ENCODE results near the gene CD8B2. TPM values are rescaled to one million over a fixed set of nuclear protein-coding genes. Genes with fewer than 3 reads are reported as not detected.
"Not testable (repeated sequence)": the region's sequence is repeated elsewhere in the genome, so short reads cannot be mapped to it uniquely, and the experiment has no call there.

CD8B2 gene
- total RNA-seq, 1 donor = 0.73 TPM

DNA sequence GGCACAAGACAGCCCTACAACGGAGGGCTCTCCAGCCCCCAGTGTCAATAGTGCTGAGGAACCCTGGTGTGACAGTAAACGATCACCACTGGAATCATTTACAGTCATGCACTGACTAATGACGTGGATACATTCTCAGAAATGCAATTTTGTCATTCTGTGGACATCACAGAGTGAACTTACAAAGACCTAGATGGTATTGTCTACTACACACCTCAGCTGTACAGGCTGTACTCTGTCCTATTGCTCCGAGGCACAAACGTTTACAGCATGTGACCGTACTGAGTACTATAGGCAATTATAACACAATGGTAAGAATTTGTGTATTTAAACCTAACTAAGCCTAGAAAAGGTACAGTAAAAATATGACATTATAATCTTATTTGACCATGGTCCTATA, 67.2 kb downstream of the CD8B2 start:
- Histone ChIP-seq H3K4me3 (ENCODE audit: low read length) (no peak overlapping the region), H3K9me3 (ENCODE audit: low read depth, low read length) (no peaks in the 10 kb centered on the region), H3K27me3 (ENCODE audit: insufficient read depth, low read length) (no peaks in the 10 kb centered on the region), H3K4me1 (ENCODE audit: insufficient read depth, low read length) (no peaks in the 10 kb centered on the region)

GRCh38 chr2:106555053-106555452, 67.9 kb downstream of the CD8B2 start:
- H3K4me1 ChIP-seq (ENCODE audit: insufficient read depth, low read length) = no peaks in the 10 kb centered on the region

GRCh38 chr2:106559786-106560185, 72.6 kb downstream of the CD8B2 start:
- not testable (repeated sequence) for H3K4me3 ChIP-seq (ENCODE audit: low read length); H3K27me3 ChIP-seq (ENCODE audit: insufficient read depth, low read length); H3K9me3 ChIP-seq (ENCODE audit: low read depth, low read length); H3K4me1 ChIP-seq (ENCODE audit: insufficient read depth, low read length)

More at GRCh38 chr2:106555053-106555452, 67.9 kb downstream of the CD8B2 start:
- Histone ChIP-seq H3K9me3 (ENCODE audit: low read depth, low read length) (no peaks in the 10 kb centered on the region), H3K27me3 (ENCODE audit: insufficient read depth, low read length) (no peaks in the 10 kb centered on the region), H3K4me3 (ENCODE audit: low read length) (no peak overlapping the region)

DNA sequence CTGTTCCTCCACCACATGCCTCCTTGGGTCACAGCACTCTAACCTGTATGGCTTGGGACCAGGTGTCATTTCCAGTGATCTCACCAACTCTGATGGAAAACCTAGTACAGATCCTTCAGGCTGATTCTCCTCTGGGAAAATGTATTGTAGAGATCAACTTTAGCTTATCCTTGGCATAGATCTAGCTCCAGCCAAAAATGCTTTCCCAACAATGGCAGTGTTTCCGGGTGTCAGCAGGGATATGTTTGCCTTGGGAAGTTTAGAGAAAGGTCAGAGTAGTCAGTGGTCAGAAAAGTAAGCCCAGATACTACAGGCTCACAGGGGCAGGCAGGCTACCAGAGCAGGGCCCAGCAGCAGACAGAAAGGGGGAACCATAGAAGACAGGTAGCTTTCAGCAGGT, 73.6 kb downstream of the CD8B2 start:
- Histone ChIP-seq H3K4me1 (ENCODE audit: insufficient read depth, low read length) (peaks cover 4% of the 10 kb centered on the region), H3K4me3 (ENCODE audit: low read length) (no peak overlapping the region), H3K9me3 (ENCODE audit: low read depth, low read length) (no peaks in the 10 kb centered on the region), H3K27me3 (ENCODE audit: insufficient read depth, low read length) (no peaks in the 10 kb centered on the region)

- Histone ChIP-seq H3K27me3 (ENCODE audit: insufficient read depth, low read length) (no peaks in the 10 kb centered on the region), H3K4me1 (ENCODE audit: insufficient read depth, low read length) (peaks cover 4% of the 10 kb centered on the region), H3K4me3 (ENCODE audit: low read length) (no peak overlapping the region), H3K9me3 (ENCODE audit: low read depth, low read length) (no peaks in the 10 kb centered on the region)
These were observed 74.2 kb downstream of the CD8B2 start for GRCh38 chr2:106561356-106561755.

DNA sequence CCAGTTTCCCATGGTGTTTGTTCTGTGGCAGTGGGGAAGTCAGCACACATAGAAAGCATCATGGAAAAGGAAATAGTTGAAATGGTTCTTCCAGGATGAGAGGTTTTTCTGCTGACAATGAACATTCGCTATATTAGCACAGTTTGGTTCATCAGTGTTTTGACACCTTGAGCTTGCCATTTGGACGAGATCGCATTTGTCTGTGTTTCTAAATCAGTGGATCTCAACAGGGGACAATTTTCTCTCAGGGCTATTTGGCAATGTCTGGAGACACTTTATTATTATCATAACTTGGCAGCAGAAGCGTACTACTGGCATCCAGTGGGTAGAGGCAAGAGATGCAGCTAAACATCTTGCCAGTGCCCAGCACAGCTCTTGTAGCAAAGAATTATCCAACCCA, 74.6 kb downstream of the CD8B2 start:
- Histone ChIP-seq H3K4me1 (ENCODE audit: insufficient read depth, low read length) (peaks cover 4% of the 10 kb centered on the region), H3K9me3 (ENCODE audit: low read depth, low read length) (no peaks in the 10 kb centered on the region), H3K27me3 (ENCODE audit: insufficient read depth, low read length) (no peaks in the 10 kb centered on the region), H3K4me3 (ENCODE audit: low read length) (no peak overlapping the region)

- Histone ChIP-seq H3K4me1 (ENCODE audit: insufficient read depth, low read length) (peaks cover 4% of the 10 kb centered on the region), H3K9me3 (ENCODE audit: low read depth, low read length) (no peaks in the 10 kb centered on the region), H3K27me3 (ENCODE audit: insufficient read depth, low read length) (no peaks in the 10 kb centered on the region), H3K4me3 (ENCODE audit: low read length) (no peak overlapping the region)
These were observed 75.4 kb downstream of the CD8B2 start for GRCh38 chr2:106562268-106563186.

DNA sequence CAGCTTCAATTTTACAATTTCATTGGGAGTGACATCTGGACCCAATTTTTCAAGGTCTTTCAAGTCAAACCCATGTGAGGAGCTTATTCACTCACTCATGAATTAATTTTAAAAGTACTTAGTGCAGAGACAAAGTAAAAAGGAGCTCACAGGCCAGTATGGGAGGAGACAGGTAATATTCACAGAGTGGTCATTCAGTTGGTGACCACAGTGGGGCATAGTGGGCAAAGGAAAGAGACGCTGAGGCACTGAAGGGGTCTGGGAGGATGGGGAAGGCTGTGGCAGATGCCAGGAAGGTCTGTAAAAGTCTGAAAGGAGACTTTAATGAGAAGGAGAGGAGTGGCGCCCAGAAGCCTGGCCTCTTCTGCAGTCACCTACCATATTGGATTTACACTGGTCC, 76.0 kb downstream of the CD8B2 start:
- H3K4me3 ChIP-seq (ENCODE audit: low read length) = no peak overlapping the region
- H3K9me3 ChIP-seq (ENCODE audit: low read depth, low read length) = no peaks in the 10 kb centered on the region
- H3K27me3 ChIP-seq (ENCODE audit: insufficient read depth, low read length) = no peaks in the 10 kb centered on the region
- H3K4me1 ChIP-seq (ENCODE audit: insufficient read depth, low read length) = peaks cover 4% of the 10 kb centered on the region

DNA sequence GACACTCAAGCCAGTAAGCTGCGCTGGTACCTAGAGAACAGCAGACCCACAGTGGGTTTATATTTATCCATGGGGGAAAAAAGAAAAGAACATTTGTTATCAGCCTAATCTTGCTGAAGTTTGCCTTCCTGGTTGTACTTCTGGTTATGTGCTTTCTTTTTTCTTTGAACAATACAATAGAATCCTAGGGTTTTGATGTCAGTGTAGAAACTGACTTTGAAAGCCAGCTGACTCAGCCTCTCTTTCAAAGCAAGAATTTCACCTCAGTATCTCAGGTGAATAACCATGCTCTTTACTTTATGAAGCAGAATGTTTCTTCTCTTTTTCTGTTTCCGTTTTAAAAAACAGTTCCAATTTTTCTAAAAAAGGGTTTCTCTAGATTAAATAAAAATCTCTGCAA, 78.4 kb downstream of the CD8B2 start:
- Histone ChIP-seq H3K4me3 (ENCODE audit: low read length) (no peak overlapping the region), H3K27me3 (ENCODE audit: insufficient read depth, low read length) (no peaks in the 10 kb centered on the region), H3K9me3 (ENCODE audit: low read depth, low read length) (no peaks in the 10 kb centered on the region), H3K4me1 (ENCODE audit: insufficient read depth, low read length) (peaks cover 4% of the 10 kb centered on the region)

DNA sequence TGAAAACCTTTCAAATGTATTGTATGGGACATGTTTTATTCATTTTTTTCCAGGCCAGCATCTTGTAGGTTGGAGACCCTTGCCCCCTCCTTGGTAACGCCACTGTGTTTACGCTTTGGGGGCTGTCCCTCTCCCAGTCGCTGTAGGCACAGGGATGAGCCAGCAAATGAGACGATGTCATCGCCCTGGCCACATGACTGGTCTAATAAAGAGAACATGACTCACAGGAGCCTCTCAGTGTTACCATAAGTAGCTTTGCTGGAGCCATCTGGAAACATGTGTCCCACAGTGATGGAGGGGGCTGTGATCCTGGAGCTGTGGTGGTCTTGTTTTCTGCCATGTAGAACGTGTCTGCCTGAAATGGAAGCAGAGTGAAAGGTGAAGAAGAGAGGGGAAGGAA, 78.9 kb downstream of the CD8B2 start:
- peaks cover 4% of the 10 kb centered on the region for H3K4me1 ChIP-seq (ENCODE audit: insufficient read depth, low read length)
- no peak overlapping the region for H3K4me3 ChIP-seq (ENCODE audit: low read length)
- no peaks in the 10 kb centered on the region for H3K9me3 ChIP-seq (ENCODE audit: low read depth, low read length)
- H3K27me3 ChIP-seq (ENCODE audit: insufficient read depth, low read length) = no peaks in the 10 kb centered on the region

DNA sequence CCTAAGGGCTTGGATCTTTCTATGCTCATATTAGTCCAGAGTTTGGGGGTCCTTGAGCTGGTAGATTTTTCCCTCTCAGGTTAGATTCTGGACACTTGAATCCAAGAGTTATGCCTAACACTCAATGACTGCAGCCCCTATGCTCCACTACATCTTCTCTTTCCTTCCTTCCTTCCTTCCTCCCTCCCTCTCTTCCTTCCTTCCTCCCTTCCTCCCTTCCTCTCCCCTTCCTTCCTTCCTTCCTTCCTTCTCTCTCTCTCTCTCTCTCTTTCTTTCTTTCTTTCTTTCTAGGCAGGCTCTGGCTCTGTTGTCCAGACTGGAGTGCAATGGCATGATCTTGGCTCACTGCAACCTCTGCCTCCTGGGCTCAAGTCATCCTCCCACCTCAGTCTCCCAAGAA, 79.3 kb downstream of the CD8B2 start:
- H3K9me3 ChIP-seq (ENCODE audit: low read depth, low read length); H3K4me3 ChIP-seq (ENCODE audit: low read length); H3K27me3 ChIP-seq (ENCODE audit: insufficient read depth, low read length); H3K4me1 ChIP-seq (ENCODE audit: insufficient read depth, low read length): not testable (repeated sequence)

GRCh38 chr2:106570316-106570715, 83.2 kb downstream of the CD8B2 start:
- H3K9me3 ChIP-seq (ENCODE audit: low read depth, low read length) = no peaks in the 10 kb centered on the region
- no peak overlapping the region for H3K4me3 ChIP-seq (ENCODE audit: low read length)
- no peaks in the 10 kb centered on the region for H3K4me1 ChIP-seq (ENCODE audit: insufficient read depth, low read length)
- no peaks in the 10 kb centered on the region for H3K27me3 ChIP-seq (ENCODE audit: insufficient read depth, low read length)

Other genes starting within 250 kb of the CD8B2 start
- 1.5 TPM for gene RGPD3, start 19.0 kb upstream of the CD8B2 start, total RNA-seq